RWPE2 (cell line): ENCODE measurements around the gene DCPS.
"Not testable (repeated sequence)": the region's sequence is repeated elsewhere in the genome, so short reads cannot be mapped to it uniquely, and the experiment has no call there.

ENCODE experiments used
- ATAC-seq: fragments of 200-7000 bp; cut with Tn5 transposase; 3 replicates; pipeline ENCODE4 v1.9.1; 2021; ENCODE audit warnings: low read depth
- DNase-seq: peaks from one replicate; pipeline ENCODE4 v3.0.0-alpha.2; 2020; ENCODE audit warnings: low spot score
- H3K27ac ChIP-seq: fragments of 450-650 bp; 2 replicates; pipeline ENCODE4 v1.5.1; 2017; ENCODE audit warnings: mild to moderate bottlenecking; ENCODE audit not compliant: poor library complexity, severe bottlenecking
- H3K27me3 ChIP-seq: fragments of 250-450 bp; sonication (Bioruptor Pico); 2 replicates; pipeline ENCODE4 v1.5.1; 2021; ENCODE audit warnings: mild to moderate bottlenecking, moderate library complexity; ENCODE audit not compliant: insufficient read depth, poor library complexity, severe bottlenecking
- H3K36me3 ChIP-seq: fragments of 250-450 bp; sonication (Bioruptor Pico); 2 replicates; pipeline ENCODE4 v1.5.1; 2020; ENCODE audit warnings: low read depth, mild to moderate bottlenecking, moderate library complexity
- H3K4me1 ChIP-seq: fragments of 250-450 bp; sonication (Bioruptor Pico); 2 replicates; pipeline ENCODE4 v1.5.1; 2021; ENCODE audit warnings: mild to moderate bottlenecking, moderate library complexity; ENCODE audit not compliant: insufficient read depth, poor library complexity, severe bottlenecking
- H3K4me3 ChIP-seq: fragments of 250-450 bp; sonication (Bioruptor Pico); 2 replicates; pipeline ENCODE4 v1.5.1; 2021; ENCODE audit warnings: mild to moderate bottlenecking, moderate library complexity; ENCODE audit not compliant: severe bottlenecking
- H3K9me3 ChIP-seq: fragments of 250-450 bp; sonication (Bioruptor Pico); 2 replicates; pipeline ENCODE4 v1.5.1; 2021; ENCODE audit warnings: mild to moderate bottlenecking, moderate library complexity; ENCODE audit not compliant: severe bottlenecking
- TF ChIP-seq, protein P1 (sequence below): fragments of 450-650 bp; IDR thresholded peaks from one replicate; pipeline ENCODE4 v1.5.1; 2017; ENCODE audit warnings: mild to moderate bottlenecking, moderate library complexity; ENCODE audit not compliant: poor library complexity, severe bottlenecking

Gene DCPS

DNA sequence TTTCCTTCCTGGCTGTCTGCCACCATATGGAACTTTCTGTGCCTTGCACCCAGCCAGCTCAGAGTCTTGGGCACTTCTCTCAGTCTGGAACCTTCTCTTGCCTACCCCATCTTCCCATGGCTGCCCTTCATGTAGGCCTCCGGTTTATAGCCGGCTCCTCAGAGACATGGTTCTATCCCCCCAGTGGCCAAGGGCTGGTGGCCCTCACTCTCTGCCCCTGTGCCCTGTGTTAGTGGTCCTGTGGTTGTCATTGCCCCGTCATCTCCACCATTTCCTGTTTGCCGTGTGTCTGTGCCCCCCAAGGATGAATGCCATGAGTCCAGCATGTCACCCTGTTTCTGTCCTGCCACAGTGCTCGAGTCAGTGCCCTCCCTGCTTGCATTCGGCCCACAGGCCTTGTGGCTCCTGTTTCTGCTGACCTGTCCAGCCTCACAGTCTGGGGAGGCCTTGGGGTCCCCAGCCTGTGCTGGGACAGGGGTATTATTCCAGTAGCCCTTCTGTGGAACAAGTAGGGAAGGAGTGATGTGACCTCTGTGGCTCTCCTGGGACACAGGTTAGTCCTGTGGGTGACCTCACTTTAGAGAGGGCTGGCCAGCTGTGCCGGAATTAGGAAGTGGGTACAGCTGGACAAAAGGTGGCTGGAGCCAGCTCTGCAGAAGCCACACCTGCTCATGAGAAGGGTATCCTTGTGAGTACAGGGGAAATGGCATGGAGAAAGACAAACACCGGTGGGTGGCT is 82.3 kb downstream of the DCPS start:
- ATAC-seq (no peak), DNase-seq (no peak)
- Histone ChIP-seq H3K4me3 (no peak overlapping the region), H3K4me1 (peaks cover 31% of the 10 kb centered on the region), H3K27me3 (no peaks in the 10 kb centered on the region), H3K9me3 (no peaks in the 10 kb centered on the region), H3K36me3 (no peaks in the 10 kb centered on the region), H3K27ac (peak overlapping the region; percentile 65)
- TF ChIP-seq, protein P1, sequence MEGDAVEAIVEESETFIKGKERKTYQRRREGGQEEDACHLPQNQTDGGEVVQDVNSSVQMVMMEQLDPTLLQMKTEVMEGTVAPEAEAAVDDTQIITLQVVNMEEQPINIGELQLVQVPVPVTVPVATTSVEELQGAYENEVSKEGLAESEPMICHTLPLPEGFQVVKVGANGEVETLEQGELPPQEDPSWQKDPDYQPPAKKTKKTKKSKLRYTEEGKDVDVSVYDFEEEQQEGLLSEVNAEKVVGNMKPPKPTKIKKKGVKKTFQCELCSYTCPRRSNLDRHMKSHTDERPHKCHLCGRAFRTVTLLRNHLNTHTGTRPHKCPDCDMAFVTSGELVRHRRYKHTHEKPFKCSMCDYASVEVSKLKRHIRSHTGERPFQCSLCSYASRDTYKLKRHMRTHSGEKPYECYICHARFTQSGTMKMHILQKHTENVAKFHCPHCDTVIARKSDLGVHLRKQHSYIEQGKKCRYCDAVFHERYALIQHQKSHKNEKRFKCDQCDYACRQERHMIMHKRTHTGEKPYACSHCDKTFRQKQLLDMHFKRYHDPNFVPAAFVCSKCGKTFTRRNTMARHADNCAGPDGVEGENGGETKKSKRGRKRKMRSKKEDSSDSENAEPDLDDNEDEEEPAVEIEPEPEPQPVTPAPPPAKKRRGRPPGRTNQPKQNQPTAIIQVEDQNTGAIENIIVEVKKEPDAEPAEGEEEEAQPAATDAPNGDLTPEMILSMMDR: no peak

DNA sequence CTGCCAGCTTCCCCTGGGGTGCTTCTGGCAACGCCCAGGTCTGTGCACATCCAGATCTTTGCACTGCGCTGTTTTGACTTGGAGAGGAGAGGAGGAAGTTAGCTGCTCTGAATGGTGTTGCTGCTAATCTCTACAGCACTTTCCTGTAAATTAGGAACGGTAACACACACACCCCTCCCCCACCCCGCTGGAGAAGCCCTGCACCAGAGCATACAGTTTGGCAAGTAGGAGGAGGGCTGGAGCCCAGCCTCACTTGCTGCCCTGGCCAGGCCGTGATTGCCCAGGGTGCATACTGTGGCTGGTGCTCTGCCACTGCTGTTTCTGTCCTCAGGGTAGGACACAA is 82.8 kb downstream of the DCPS start:
- DNase-seq, H3K27me3 ChIP-seq, H3K36me3 ChIP-seq, H3K4me3 ChIP-seq, H3K9me3 ChIP-seq: not testable (repeated sequence)
- Histone ChIP-seq H3K27ac (peak overlapping the region; percentile 65), H3K4me1 (peaks cover 32% of the 10 kb centered on the region)
- ATAC-seq: peak; percentile 74

DNA sequence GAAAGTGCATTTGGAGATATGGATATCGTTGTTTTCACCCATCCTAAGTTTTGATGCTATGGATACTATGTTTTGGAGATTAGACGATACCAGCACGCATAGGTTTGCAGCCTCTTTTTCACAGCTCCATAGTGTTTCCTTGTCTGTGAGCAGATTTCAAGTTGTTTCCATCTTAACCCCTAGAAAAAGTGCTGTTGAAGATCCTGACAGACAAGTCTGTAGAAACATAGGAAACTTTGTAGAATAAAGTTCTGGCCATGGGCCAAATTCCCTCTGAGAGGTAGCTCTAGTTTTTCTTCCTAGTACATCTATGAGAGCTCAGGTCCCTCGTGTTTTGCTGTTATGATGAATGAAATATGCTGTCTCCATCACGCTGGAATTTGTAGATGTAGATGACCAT is 84.0 kb downstream of the DCPS start:
- TF ChIP-seq, protein P1: no peak
- Histone ChIP-seq H3K4me3 (no peak overlapping the region), H3K4me1 (peaks cover 42% of the 10 kb centered on the region), H3K27ac (peak overlapping the region; percentile 65), H3K36me3 (no peaks in the 10 kb centered on the region), H3K27me3 (no peaks in the 10 kb centered on the region), H3K9me3 (no peaks in the 10 kb centered on the region)
- ATAC-seq (no peak), DNase-seq (no peak)

DNA sequence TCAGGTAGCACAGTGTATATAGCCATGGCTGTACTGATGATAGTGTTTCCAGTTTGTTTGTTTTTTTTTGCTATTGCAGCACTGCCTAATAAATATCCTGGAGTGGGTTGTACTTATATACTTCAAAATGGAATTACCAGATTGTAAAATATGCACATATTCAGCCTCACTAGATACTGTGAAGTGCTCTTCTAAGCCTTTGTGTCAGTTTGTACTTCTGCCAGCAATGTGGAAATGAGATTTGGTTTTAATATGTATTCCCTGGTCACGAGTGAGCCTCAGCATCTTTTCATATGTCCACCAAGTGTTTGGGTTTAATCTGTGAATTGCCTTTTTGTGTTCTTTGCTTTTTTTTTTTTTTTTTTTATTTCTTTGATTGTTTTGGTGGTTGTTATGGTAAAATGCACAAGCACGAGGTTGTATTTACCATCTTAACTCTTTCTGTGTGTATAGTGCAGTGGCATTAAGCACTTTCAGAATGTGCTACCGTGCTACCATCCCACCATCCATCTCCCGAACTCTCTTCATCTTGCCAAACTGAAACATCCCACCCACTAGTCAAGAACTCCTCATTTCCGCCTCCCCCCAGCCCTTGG is 86.5 kb downstream of the DCPS start:
- DNase-seq (no peak), ATAC-seq (no peak)
- Histone ChIP-seq H3K27ac (no peak overlapping the region), H3K9me3 (no peaks in the 10 kb centered on the region), H3K4me1 (peaks cover 57% of the 10 kb centered on the region), H3K36me3 (no peaks in the 10 kb centered on the region), H3K27me3 (no peaks in the 10 kb centered on the region), H3K4me3 (no peak overlapping the region)
- TF ChIP-seq, protein P1: no peak

DNA sequence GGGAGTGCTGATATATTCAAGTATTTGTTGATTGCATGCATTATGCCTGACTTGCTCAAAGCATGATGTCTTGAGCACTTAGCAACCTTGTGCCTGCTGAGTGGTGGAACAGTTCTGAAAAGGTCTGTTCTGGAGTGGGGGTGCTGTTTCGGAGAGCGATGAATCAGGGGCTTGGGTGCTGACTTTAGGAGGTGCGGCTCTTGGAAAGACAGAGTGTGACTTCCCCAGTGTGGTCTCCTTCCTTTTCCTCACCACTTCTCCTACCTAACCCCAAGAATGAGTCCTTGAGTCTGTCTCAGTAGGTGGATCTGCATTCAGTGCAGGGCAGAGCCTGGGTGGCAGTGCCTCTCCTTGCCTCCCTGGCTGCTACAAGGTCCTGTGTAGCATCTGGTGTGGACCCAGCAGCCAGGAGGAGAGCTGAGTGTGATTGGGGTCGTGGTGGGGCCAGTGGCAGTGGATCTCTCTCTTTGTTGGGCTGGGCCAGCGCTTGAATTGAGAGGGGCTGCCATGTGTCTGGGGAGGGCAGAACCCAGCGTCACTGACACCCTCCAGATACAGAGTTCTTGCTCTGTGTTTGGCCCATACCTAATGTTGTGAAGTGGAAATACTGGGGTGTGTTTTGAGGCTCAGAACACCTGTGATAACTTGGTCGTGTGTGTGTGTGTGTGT is 87.6 kb downstream of the DCPS start:
- H3K4me1 ChIP-seq: peaks cover 54% of the 10 kb centered on the region
- TF ChIP-seq, protein P1: no peak
- peak overlapping the region; percentile 94 for H3K27ac ChIP-seq
- H3K27me3 ChIP-seq: no peaks in the 10 kb centered on the region
- H3K4me3 ChIP-seq: no peak overlapping the region
- H3K9me3 ChIP-seq: no peaks in the 10 kb centered on the region
- DNase-seq: peak; percentile 39
- 0 out of 2 replicates have a peak, but pooled peaks cover 3% of the 10 kb centered on the region for H3K36me3 ChIP-seq
- no peak for ATAC-seq
